Activated T-cell treated with anti-CD3 and anti-CD28 coated beads for 4 hours (primary cell): ENCODE results near the gene KRR1.
"Not testable (repeated sequence)": the region's sequence is repeated elsewhere in the genome, so short reads cannot be mapped to it uniquely, and the experiment has no call there.

Experiments used
- DNase-seq: peaks from one replicate; pipeline ENCODE4 v3.0.0-alpha.2; 2020

KRR1 gene

GRCh38 chr12:75474116-75474515 lies 37.3 kb downstream of the KRR1 start:
- DNase-seq, result no peak

DNA sequence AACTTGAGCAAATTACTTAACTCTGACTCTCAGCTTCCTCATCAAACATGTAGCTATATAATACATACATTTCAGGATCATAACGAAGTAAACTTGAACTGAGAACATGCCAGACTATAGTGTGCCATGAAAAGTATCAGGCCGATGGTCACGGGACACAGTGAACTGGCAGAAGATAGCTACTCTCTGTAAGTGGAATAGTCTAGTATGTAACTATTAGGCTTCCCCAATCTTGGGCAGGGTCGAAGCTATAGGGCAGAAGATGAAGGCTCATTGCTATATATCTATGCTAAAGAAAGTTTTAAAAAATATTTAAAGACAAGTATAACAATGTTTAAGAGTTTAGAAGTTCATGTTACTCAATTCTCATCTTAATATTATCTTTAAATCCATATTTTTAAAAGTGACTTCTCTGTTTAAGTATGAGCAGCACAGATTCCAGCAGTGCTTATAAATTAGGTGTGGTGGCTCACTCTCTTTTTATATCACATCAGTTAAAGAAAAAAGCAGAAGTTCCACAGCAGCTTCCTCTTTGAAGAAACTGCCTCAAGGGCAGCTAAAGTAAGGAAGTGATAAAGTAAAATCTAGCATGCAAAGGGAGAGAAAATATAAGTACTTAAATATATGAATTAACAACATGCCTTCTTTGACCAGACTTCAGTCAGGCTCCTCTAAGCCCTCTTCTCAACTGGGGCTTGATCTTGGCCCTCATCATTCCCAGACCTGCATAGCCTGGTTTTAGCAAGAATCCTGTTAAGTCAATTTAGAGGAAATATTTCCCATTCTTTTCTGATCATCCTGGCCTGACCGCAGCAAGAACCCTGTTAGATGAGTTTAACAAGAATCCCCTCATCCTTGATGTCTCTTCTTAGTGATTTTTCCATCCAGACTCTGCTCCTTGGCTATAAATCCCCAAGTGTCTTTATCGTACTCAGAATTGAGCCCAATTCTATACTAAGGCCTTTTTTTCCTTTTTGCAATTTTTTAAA lies 39.2 kb downstream of the KRR1 start:
- DNase-seq, result no peak

- no peak for DNase-seq
Measured at GRCh38 chr12:75460204-75460603, 51.2 kb downstream of the KRR1 start.

DNA sequence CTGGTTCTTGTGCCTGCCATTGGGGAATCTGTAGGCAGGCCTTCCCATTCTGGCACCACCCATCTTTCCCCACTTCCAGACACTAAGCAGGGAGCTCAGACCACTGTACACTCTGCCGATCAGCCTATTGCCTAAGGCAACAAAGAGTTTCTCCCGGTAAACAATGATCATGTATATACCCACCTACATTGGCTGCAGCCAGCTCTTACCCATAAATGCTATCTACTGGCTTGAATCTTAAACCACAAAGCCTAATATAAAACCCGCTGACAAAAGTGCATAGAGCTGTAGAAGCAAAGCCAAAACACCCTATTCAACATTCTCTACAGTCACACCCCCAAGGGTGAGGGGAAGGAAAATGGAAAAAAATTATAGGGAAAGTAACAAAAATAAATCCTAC lies 51.7 kb downstream of the KRR1 start:
- DNase-seq, result no peak

- DNase-seq, result not testable (repeated sequence)
Measured at GRCh38 chr12:75457866-75458265, 53.5 kb downstream of the KRR1 start.

- no peak for DNase-seq
Measured at GRCh38 chr12:75457191-75457590, 54.2 kb downstream of the KRR1 start.

GRCh38 chr12:75455839-75456238 lies 55.6 kb downstream of the KRR1 start:
- DNase-seq, result no peak

GRCh38 chr12:75452675-75453330 lies 58.6 kb downstream of the KRR1 start:
- DNase-seq, result no peak

DNA sequence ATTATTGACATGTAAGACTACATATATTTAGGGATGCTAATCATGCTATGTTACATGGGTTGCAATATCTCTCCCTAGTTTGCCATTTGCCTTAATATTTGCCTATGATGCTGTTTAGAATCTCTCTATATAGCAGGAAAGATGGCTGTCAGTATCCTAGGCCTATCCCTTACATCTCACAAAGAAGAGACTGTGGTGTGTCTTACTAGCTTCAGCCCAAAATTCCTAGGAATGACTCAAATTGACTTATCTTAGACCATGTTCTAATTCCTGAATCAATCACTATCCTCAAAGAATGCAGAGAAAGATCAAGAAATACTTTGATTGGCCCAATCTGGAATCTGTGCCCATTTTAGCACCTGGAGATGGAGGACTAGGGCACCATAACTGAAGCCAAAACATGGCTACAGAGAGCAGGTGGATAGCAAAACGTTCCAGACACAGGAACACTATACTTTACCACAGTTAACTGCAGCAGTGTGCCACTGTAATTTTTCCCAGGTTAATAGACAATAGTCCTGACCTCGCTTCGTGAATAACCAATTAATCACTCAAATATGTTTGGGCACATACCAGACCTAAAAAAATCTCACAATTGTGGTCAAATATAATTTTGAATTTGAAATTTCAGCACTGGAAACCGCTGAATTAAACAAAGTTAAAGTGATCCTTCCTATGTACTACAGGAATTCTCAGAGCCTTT lies 63.6 kb downstream of the KRR1 start:
- no peak for DNase-seq

DNA sequence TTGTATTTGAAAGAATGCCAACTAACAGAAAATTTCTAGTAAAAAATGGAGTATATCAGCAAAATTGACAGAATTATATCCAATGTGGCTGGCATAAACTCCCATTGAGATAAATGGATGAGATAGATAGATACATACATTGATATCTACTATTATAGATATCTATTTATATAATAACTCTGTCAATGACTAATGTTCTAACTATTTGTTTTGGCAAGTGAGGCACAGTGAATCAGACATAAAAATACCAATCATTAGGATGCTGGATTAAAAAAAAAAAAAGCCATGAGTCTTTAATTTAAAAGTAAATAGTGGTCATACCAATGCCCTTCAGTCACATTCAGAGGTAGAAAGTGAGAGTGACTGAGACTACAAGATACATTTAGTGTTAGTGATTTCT lies 64.6 kb downstream of the KRR1 start:
- DNase-seq, result no peak

- not testable (repeated sequence) for DNase-seq
Measured at GRCh38 chr12:75445137-75445507, 66.3 kb downstream of the KRR1 start.

DNA sequence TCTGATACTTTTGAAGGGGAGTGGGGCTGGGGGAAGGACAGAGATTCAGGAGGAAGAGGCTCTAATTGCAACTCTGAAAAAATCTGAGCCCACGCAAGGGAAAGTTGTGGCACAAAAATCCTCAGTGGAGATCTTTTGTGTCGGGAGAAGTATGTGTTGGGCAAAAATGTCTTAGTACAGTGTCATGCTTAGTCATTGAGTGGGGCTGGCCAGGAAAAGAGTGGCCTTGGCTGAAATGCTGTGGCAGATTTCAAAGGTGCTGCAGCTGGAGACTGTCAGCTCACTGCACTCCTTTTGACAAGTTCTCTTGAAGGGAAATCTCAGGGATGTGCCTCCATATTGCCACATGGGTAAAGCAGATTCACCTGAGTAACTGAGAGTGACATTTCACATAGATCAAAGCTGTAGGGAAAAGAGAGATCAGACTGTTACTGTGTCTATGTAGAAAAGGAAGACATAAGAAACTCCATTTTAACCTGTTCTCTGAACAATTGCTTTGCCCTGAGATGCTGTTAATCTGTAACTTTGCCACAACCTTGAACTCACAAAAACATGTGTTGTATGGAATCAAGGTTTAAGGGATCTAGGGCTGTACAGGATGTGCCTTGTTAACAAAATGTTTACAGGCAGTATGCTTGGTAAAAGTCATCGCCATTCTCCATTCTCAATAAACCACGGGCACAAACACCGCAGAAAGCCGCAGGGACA lies 66.8 kb downstream of the KRR1 start:
- no peak for DNase-seq

GRCh38 chr12:75443709-75444108 lies 67.7 kb downstream of the KRR1 start:
- no peak for DNase-seq

GRCh38 chr12:75442454-75442853 lies 69.0 kb downstream of the KRR1 start:
- DNase-seq, result not testable (repeated sequence)

DNA sequence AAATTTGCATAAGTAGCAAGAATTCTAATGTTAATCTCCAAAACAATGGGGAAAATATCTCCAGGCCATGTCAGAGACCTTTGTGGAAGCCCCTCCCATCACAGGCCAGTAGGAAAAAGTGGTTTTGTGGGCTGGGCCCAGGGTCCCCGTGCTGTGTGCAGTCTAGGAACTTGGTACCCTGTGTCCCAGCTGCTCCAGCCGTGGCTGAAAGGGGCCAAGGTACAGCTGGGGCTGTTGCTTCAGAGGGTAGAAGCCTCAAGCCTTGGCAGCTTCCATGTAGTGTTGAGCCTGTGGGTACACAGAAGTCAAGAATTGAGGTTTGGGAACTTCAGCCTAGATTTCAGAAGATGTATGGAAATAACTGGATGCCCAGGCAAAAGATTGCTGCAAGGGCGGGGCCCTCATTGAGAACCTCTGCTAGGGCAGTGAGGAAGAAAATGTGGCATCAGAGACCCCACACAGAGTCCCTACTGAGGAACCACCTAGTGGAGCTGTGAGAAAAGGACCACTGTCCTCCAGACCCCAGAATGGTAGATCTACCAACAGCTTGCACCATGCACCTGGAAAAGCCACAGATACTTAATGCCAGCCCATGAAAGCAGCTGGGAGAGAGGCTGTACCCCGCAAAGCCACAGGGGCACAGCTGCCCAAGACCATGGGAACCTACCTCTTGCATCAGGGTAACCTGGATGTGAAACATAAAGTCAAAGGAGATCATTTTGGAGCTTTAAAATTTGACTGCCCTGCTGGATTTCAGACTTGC lies 69.5 kb downstream of the KRR1 start:
- not testable (repeated sequence) for DNase-seq
